PC-9 (cell line): ENCODE measurements around the gene BCL11A.

Experiments
- EZH2 ChIP-seq: fragments of 200-600 bp; sonication (generic); IDR thresholded peaks from 2 replicates; pipeline ENCODE4 v1.8.0; 2017; ENCODE audit warnings: antibody characterized with exemption, low read depth
- TF ChIP-seq, protein P1 (sequence below): fragments of 200-600 bp; sonication (generic); conservative IDR thresholded peaks from 2 replicates; pipeline ENCODE4 v1.6.1; 2017; ENCODE audit warnings: mixed run types, antibody characterized with exemption, mild to moderate bottlenecking, moderate library complexity

GRCh38 chr2:60553495-60554073 lies at the start of gene BCL11A:
- TF ChIP-seq, protein P1, sequence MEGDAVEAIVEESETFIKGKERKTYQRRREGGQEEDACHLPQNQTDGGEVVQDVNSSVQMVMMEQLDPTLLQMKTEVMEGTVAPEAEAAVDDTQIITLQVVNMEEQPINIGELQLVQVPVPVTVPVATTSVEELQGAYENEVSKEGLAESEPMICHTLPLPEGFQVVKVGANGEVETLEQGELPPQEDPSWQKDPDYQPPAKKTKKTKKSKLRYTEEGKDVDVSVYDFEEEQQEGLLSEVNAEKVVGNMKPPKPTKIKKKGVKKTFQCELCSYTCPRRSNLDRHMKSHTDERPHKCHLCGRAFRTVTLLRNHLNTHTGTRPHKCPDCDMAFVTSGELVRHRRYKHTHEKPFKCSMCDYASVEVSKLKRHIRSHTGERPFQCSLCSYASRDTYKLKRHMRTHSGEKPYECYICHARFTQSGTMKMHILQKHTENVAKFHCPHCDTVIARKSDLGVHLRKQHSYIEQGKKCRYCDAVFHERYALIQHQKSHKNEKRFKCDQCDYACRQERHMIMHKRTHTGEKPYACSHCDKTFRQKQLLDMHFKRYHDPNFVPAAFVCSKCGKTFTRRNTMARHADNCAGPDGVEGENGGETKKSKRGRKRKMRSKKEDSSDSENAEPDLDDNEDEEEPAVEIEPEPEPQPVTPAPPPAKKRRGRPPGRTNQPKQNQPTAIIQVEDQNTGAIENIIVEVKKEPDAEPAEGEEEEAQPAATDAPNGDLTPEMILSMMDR = no peak
- no peak for TF ChIP-seq EZH2
